NOMO-1 treated with DMSO at 0.1 percent for 48 hours (cell line): ENCODE measurements around the gene CABLES1.
"Not testable (repeated sequence)": the region's sequence is repeated elsewhere in the genome, so short reads cannot be mapped to it uniquely, and the experiment has no call there.

Experiments used
- DNase-seq: peaks from one replicate; lab custom pipeline; 2025; ENCODE audit not compliant: unreplicated experiment; lab: John Stamatoyannopoulos, UW

CABLES1 gene

GRCh38 chr18:23281626-23282436 lies 146.5 kb downstream of the CABLES1 start:
- no peak for DNase-seq

GRCh38 chr18:23282437-23282781 lies 147.1 kb downstream of the CABLES1 start:
- DNase-seq, result no peak

GRCh38 chr18:23283916-23284430 lies 148.7 kb downstream of the CABLES1 start:
- no peak for DNase-seq

- no peak for DNase-seq
Measured at GRCh38 chr18:23284629-23285028, 149.3 kb downstream of the CABLES1 start.

- DNase-seq, result not testable (repeated sequence)
Measured at GRCh38 chr18:23285581-23285980, 150.3 kb downstream of the CABLES1 start.

GRCh38 chr18:23291456-23292205 lies 156.3 kb downstream of the CABLES1 start:
- no peak for DNase-seq

- no peak for DNase-seq
Measured at GRCh38 chr18:23300231-23300805, 165.0 kb downstream of the CABLES1 start.

- no peak for DNase-seq
Measured at GRCh38 chr18:23301972-23302371, 166.7 kb downstream of the CABLES1 start.

GRCh38 chr18:23302511-23302850 lies 167.2 kb downstream of the CABLES1 start:
- no peak for DNase-seq

- no peak for DNase-seq
Measured at GRCh38 chr18:23302851-23303527, 167.7 kb downstream of the CABLES1 start.

- no peak for DNase-seq
Measured at GRCh38 chr18:23306822-23307221, 171.5 kb downstream of the CABLES1 start.

- DNase-seq, result no peak
Measured at GRCh38 chr18:23307567-23308295, 172.4 kb downstream of the CABLES1 start.
